AG04449 (cell line): ENCODE results near the gene EPC2.
"Not testable (repeated sequence)": the region's sequence is repeated elsewhere in the genome, so short reads cannot be mapped to it uniquely, and the experiment has no call there.

Experiments
- CTCF ChIA-PET: fragments of 350-600 bp; formaldehyde crosslinking; extraction: SDS; loops from one replicate; lab custom pipeline; 2021; ENCODE audit warnings: antibody characterized with exemption; lab: Yijun Ruan, JAX
- POLR2A ChIA-PET: fragments of 400-600, 350-600 bp; formaldehyde crosslinking; extraction: SDS; loops from one replicate; lab custom pipeline; 2020; ENCODE audit warnings: antibody characterized with exemption, inconsistent platforms; lab: Yijun Ruan, JAX
- DNase-seq: peaks from one replicate; pipeline ENCODE4 v3.0.0-alpha.2; 2010; ENCODE audit warnings: low read depth, low spot score
- H3K4me3 ChIP-seq: 2 replicates; pipeline ENCODE4 v1.5.1; 2011; ENCODE audit warnings: low read depth, mild to moderate bottlenecking, control low read depth, low read length
- TF ChIP-seq, protein P1 (sequence below): IDR thresholded peaks from one replicate; pipeline ENCODE4 v1.5.1; 2011; ENCODE audit warnings: mild to moderate bottlenecking, moderate library complexity, low read length, control low read depth, inconsistent platforms; ENCODE audit not compliant: insufficient read depth; ENCODE audit errors: missing control alignments

Gene EPC2

DNA sequence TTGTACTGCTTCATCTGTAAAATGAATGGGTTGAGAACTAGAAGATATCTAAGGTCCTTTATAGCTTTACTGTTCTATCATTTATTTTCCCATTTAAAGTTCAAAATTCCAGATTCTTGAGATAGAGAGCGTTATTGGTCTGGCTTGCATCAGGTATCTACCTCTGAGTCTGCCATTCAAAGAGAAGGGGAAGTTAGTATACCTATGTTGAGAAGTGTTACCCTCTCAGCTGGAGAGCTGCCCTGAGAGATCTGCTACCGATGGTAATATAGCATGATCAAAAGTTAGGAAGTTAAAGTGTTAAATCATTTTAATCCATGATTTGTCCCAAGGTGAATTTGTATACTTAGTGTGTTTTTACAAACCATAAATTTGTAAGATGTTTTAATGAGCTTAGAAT is 7.4 kb downstream of the EPC2 start:
- TF ChIP-seq, protein P1, sequence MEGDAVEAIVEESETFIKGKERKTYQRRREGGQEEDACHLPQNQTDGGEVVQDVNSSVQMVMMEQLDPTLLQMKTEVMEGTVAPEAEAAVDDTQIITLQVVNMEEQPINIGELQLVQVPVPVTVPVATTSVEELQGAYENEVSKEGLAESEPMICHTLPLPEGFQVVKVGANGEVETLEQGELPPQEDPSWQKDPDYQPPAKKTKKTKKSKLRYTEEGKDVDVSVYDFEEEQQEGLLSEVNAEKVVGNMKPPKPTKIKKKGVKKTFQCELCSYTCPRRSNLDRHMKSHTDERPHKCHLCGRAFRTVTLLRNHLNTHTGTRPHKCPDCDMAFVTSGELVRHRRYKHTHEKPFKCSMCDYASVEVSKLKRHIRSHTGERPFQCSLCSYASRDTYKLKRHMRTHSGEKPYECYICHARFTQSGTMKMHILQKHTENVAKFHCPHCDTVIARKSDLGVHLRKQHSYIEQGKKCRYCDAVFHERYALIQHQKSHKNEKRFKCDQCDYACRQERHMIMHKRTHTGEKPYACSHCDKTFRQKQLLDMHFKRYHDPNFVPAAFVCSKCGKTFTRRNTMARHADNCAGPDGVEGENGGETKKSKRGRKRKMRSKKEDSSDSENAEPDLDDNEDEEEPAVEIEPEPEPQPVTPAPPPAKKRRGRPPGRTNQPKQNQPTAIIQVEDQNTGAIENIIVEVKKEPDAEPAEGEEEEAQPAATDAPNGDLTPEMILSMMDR: no peak
- H3K4me3 ChIP-seq: no peak overlapping the region
- ChIA-PET CTCF (no interaction called here), POLR2A (no interaction called here)
- no peak for DNase-seq

DNA sequence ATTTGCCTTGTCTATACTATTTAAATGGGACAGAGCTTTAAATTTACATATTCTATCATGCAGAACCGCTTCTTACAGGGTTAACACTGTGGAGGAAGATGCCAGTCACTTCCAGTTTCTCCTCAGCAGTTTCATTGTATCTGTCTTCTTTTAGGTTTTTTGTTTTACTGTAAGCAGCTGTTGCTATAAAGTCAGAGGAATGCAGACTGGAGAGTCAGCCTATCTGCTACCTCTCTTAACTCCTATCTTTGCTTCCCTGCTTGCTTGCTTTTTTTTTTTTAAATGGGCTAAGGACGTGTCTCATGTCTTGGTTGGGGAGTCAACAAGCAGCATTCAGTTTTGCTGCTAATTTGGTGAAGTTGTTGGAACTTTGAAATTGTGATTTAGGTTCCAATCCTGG is 8.9 kb downstream of the EPC2 start:
- ChIA-PET CTCF (no interaction called here), POLR2A (no interaction called here)
- H3K4me3 ChIP-seq: no peak overlapping the region
- TF ChIP-seq, protein P1: no peak
- no peak for DNase-seq

DNA sequence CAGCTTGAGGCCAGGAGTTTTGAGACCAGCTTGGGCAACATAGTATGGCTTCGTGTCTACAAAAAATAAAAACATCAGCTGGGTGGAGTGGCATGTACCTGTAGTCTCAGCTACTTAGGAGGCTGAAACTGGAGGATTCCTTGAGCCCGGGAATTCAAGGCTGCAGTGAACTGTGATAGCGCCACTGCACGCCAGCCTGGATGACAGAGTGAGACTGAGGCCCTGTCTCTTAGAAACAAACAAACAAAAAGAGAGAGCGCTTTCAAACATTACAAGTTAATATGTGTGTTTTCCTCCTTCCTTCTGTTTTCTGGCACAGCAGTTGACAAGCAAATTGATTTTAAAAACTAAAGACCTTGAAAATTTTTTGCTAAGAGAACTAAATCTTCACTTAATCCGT is 9.9 kb downstream of the EPC2 start:
- TF ChIP-seq, protein P1: no peak
- DNase-seq: no peak
- ChIA-PET CTCF (no interaction called here), POLR2A (no interaction called here)
- no peak overlapping the region for H3K4me3 ChIP-seq

DNA sequence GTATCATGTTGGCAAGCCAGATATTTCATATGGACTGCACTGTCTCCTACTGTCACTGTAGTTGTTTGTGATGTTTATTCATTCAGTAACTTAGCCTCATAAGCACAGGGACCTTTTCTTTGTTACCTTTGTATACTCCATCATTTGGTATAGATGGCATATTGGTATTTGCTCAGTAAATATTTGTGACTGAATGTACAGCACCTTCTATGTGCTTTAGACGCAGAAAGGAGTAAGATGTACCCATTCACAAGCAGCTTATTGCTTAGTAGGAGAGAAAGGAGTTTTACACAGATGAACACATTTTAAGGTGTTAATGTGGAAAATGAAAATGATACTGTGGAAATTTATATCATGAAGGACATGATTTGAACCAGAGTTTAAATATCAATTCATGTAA is 12.0 kb downstream of the EPC2 start:
- TF ChIP-seq, protein P1: no peak
- no peak for DNase-seq
- CTCF ChIA-PET: no interaction called here
- POLR2A ChIA-PET: no interaction called here
- no peak overlapping the region for H3K4me3 ChIP-seq

DNA sequence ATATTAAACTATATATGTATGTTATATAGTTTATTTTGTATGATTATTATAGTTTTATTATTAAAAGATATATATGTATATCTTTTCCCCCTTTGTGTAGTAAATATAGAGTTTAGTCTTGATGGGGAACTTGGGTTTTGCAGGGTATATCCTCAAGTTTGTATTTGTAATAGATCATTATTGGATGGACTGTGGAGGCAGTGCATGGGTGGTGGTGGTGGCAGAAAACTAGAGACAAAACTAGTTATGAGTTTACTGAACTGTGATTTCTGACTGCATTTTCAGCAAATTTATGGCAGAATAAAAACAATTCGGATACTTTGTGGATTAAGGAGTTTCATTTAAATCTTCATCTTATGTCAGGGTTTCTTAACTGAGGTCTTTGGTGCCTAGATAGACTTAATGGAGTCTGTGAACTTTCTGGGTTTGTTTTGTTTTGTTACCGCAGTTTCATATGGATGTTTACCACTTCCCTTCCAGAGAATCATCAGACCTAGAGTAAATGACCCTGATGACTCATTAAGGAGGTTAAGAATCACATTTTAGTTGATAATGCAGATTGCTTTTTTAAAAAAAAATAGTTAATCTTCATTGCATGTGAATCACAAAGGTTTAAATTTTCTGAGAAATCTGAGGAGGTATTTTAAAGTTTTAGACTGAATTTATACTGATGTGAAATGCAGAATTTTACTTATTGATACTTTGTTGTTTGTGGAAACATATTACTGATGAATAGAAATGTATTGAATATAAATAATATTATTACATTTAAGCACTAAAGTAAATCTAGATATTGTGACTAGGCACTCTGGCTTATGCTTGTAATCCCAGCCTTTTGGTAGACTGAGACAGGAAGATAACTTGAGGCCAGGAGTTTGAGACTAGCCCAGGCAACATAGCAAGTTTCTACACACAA is 14.5 kb downstream of the EPC2 start:
- no peak for DNase-seq
- ChIA-PET CTCF (no interaction called here), POLR2A (no interaction called here)
- H3K4me3 ChIP-seq: no peak overlapping the region
- TF ChIP-seq, protein P1: no peak

DNA sequence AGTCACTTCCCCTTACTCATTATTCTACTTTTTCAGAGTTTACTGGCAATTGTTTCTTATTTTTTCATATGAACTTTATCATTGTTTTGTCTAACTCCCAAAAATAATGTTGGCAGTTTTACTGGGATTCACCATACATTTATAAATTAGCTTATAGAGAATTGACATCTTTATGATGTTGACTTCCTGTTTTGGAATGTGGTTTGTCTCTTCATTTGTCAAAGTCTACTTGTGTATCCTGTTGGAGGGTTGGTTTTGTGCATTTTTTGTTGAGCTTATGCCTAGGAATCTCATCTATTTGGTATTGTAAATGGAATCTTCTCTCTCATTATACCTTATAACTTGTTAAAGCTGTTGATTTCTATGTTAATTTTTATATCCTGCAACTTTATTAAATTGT is 16.4 kb downstream of the EPC2 start:
- TF ChIP-seq, protein P1: no peak
- CTCF ChIA-PET: no interaction called here
- no peak overlapping the region for H3K4me3 ChIP-seq
- no peak for DNase-seq
- POLR2A ChIA-PET: no interaction called here

DNA sequence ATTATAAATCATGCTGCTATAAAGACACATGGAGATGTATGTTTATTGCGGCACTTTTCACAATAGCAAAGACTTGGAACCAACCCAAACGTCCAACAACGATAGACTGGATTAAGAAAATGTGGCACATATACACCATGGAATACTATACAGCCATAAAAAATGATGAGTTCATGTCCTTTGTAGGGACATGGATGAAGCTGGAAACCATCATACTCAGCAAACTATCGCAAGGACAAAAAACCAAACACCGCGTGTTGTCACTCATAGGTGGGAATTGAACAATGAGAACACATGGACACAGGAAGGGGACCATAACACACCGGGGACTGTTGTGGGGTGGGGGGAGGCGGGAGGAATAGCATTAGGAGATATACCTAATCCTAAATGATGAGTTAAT is 17.8 kb downstream of the EPC2 start:
- CTCF ChIA-PET: not testable (repeated sequence)

More for the DNA sequence above, 17.8 kb downstream of the EPC2 start:
- DNase-seq, POLR2A ChIA-PET, H3K4me3 ChIP-seq: not testable (repeated sequence)
